GM19025 (cell line): ENCODE data around the gene EXOC4.
"Not testable (repeated sequence)": the region's sequence is repeated elsewhere in the genome, so short reads cannot be mapped to it uniquely, and the experiment has no call there.

Experiments used
- ATAC-seq: cut with Tn5 transposase; IDR thresholded peaks from one replicate; pipeline ENCODE4 v1.9.1; 2021; ENCODE audit warnings: mild to moderate bottlenecking, low read depth, moderate library complexity; ENCODE audit not compliant: unreplicated experiment

EXOC4 gene

DNA sequence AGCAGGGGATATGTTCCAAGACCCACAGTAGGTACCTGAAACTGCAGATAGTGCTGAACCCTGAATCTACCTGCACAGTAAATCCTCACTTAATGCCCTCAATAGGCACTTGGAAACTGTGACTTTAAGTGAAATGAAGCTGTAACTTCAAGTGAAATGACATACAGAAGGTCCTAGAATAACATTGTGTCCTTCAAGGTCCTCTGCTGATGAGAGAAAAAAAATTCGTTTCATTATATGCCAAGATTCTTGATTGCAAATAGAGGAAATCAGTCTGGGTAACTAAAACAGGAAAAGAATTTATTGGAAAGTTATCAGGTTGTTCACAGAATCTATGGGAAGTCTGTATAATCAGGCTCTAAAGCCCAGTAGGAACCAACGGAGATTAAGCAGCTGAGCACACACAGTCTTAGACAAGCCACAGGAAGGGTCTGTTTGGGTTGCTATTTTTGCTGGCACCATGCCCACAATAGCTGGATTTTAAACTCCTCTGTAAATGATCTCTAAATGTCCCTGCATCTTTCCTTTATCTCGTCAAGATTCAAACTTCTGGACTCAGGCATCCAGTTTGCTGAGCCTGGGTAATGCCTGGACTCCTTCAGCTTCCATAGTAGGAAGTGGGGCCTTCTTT is 57.5 kb downstream of the EXOC4 start:
- no peak for ATAC-seq

DNA sequence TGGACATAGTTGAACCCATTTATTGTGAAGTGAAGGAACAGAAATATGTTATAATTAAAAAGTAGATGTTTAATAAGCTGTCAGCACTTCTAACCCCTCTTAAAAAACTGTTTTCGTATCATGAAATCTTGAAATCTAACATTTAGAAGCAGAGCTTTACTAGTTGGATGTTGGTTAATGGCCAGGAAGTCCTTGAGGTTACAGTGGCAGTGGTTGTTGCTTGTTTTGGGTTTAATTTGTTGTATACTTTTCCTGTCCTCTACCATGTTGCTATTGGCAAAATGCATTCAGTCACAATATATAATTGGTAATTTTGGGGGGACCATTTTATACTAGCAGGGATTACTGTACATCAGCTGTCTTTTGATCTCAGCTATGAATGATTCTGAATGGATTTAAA is 60.7 kb downstream of the EXOC4 start:
- no peak for ATAC-seq

DNA sequence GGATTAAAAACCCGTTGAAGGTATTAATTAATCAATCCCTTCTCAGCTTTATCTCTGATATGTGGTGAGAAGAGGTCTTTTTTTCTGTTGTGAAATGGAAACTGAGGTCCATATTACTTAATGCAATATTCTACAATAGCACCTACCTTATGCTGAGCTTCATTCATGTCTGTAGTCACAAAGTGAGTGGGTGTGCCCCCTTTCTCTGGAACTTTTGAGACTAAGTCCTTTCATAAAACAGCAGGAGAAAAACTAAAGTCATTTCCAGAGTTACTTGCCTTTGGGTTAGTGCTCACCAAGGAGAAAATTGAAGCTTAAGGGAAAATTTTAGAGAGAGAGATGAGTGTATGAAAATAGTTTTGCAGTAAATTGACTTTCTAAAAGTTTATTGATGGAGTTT is 61.2 kb downstream of the EXOC4 start:
- no peak for ATAC-seq

DNA sequence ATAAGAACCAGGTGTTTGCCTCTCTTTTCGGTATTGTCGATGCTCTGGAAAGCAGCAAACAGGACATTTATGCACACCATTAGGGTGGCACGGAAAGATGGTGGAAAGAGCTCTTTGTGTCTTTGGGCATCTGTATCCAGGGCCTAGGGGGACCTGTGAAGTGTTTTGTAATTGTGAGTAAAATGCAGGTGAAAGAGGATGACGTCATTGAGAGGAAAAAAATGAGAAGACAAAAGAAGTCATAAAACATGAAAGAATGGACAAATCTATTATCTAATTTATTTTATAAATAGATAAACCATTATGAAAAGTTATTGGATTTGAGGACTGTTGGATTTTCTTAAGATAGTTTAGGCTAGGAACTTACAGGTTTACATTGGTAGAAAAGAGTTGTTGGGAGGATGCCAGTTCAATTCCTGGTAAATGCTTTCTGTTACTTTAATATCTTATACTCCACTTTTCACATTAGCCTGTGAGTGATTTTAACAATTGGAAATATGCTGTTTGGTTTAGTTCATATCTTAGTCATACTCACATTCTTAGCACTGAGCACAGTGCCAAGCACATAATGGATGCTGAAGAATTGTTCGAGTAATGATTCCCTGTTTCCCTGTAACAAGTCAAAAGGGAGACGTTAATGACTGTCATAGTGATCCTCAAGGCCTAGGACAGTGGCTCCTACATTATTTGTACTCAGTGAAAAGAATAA is 62.6 kb downstream of the EXOC4 start:
- ATAC-seq: no peak

DNA sequence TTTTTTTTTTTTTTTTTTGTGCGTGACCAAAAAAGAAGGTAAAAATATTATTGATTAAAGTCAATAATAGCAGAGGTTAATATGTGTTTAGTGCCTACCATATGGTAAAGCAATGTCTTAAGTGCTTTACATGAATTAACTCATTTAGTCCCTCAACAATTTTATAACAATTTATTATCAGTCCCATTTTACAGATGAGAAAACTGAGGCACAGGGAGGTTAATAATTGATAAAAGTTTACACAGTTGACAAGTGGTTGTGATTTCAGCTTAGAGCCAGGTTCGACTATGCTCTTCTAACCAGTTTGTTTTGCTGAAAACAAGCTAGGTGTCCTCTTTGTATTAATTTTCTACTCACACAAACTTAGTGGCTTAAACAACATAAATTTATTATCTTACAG is 67.0 kb downstream of the EXOC4 start:
- ATAC-seq: no peak

DNA sequence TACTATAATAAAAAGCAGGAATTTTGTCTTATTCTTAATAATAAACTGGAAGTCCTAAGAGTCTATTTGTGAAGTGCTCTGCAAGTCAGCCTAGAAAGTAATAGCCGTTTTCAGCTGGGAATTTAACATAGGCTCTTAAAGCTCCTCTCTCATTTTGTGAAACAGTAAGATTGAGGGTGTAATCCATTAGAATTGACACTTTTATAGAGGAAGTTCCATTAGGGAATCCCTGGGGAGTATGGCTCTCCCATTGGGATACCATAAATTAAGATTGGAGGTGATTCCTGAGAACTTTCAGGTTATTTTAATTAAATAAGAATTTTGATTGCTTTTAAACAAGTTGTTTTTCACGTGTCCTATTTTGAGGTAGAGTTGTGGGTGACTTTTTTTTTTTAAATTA is 68.0 kb downstream of the EXOC4 start:
- no peak for ATAC-seq

DNA sequence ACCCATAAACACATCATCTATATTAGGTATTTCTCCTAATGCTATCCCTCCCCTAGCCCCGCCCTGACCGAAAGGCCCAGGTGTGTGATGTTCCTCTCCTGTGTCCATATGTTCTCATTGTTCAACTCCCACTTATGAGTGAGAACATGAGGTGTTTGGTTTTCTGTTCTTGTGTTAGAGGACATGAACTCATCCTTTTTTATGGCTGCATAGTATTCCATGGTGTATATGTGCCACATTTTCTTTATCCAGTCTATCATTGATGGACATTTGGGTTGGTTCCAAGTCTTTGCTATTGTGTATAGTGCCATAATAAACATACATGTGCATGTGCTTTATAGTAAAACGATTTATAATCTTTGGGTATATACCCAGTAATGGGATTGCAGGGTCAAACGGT is 68.5 kb downstream of the EXOC4 start:
- not testable (repeated sequence) for ATAC-seq

DNA sequence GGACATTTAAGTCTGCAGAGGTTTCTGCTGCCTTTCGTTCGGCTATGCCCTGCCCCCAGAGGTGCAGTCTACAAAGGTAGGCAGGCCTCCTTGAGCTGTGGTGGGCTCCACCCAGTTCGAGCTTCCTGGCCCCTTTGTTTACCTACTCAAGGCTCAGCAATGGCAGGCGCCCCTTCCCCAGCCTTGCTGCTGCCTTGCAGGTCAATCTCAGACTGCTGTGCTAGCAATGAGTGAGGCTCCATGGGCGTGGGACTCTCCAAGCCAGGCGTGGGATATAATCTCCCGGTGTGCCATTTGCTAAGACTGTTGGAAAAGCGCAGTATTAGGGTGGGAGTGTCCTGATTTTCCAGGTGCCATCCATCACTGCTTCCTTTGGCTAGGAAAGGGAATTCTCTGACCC is 73.9 kb downstream of the EXOC4 start:
- ATAC-seq: not testable (repeated sequence)

DNA sequence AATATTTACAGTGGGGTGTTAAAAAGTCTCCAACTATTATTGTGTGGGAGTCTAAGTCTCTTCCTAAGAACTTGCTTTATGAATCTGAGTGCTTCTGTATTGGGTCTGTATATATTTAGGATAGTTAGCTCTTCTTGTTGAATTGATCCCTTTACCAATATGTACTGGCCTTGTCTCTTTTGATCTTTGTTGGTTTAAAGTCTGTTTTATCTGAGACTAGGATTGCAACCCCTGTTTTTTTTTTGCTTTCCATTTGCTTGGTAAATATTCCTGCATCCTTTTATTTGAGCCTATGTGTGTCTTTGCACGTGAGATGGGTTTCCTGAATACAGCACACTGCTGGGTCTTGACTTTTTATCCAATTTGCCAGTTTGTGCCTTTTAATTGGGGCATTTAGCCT is 75.1 kb downstream of the EXOC4 start:
- not testable (repeated sequence) for ATAC-seq

DNA sequence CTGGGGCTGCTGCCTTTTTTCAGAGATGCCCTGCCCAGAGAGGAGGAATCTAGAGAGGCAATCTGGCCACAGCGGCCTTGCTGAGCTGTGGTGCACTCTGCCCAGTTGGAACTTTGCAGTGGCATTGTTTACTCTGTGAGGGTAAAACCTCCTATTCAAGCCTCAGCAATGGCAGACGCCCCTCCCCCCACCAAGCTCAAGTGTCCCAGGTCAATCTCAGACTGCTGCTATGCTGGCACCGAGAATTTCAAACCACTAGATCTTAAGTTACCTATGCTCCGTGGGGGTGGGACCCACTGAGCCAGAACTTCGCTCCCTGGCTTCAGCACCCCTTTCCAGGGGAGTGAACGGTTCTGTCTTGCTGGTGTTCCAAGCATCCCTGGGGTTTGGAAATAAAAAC is 77.2 kb downstream of the EXOC4 start:
- ATAC-seq: no peak

DNA sequence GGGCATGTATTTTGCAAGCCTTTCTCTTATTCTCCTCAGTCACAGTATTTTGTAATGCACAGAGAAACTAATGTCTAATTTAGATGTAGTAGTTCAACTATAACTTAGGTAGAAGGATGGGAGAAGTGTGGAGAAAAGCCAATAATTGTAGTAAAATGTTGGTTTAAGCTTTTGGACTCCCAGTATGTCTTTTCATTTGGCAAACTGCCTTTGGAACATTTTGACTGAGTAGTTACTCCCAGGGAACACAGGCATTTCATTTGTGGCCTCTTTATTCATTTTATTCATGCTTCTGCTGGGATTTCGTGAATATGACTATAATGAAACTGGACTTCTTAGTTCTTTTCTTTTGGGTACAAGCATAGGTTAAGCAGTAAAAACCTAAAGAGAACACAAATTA is 79.0 kb downstream of the EXOC4 start:
- ATAC-seq: no peak

DNA sequence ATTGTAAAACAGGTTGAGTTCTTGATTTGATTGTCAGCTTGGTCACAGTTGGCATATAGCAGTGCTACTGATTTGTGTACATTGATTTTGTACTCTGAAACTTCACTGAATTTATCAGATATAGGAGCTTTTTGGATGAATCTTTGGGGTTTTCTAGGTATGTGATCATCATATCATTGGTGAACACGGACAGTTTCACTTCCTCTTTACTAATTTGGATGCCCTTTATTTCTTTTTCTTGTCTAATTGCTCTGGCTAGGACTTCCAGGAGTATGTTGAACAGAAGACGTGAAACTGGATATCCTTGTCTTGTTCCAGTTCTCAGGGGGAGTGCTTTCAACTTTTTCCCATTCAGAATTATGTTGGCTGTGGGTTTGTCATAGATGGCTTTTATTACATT is 86.9 kb downstream of the EXOC4 start:
- no peak for ATAC-seq

DNA sequence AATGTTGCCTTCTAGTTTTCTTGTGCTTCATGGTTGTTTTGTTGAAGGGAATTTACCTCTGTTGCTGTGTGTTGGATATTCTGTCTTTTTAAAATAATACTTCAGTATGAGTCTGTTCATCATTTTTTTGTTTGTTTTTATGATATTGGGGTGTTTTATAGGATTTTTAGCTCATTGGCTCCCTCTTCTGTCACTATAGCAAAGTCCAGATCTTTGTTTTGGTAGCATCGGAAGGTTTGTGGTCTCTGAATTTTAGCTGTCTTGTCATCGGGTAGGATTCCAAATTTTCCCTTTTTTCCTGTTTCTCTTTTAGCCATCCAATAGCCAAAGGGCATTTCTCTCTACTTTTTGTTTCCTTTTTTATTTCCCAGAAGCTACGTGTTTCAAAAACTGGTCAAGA is 91.4 kb downstream of the EXOC4 start:
- no peak for ATAC-seq

DNA sequence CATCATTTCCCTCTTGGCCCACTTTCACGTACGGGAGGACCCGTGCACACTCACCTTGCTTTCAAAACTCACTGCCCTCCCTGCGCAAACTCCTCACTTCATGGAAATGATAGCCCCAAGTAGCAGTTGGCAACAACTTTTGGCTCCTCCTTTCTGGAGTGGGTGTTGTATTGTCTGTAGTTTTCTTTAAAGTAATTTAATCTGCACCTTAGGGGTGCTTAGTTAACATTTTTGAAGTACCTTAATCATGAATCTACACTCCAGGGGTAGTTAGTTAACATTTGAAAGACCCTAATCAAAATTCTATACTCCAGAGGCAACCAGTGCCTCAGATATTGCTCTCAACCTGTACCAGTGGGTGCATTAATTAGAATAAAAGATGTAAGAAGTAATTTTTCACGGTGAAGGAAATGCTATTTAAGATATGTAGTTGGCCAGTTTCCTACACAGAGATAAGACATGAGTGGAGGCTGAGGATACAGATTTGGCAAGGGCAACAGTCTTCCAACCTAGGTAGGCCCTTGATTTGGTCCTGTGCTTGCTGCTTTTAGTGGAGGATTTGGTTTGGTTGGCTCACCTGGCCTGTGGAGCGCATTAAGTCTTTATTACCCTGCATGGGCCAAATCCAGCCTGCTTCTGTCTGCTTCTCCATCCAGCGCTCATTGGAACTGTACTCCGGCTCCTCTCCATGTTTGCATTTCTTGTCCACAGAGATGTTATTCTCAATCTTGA is 93.0 kb downstream of the EXOC4 start:
- ATAC-seq: no peak

DNA sequence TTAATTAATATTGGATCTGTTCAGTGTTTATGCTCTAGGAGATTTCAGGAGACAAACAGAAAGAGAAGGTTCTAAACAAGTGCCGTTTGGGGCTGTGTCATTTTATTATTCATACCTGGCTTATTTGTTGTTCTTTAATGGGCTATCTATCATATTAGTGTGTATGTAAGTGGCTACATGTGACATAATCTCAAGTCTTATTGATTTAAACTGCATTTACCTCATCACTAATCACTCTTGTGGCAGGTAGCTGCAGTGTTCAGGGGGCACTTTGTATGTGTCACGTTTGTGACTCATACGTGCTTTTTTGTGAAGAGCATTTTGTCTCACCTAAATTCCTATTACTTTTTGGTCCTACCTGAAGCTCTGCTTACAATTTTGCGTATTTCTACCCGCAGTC is 95.4 kb downstream of the EXOC4 start:
- no peak for ATAC-seq

DNA sequence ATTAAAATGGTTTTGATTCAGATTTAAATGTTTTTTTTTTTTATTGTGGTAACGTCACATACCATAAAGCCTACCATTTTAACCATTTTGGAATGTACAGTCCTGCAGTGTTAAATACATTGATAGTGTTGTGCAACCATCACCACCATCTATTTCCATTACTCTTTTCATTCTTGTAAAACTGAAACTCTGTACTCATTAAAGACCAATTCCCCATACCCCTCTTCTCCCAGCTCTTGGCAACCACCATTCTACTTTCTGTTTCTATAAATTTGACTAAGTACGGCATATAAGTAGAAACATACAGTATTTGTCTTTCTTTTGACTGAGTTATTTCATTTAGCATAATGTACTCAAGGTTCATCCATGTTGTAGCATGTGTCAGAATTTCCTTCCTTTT is 96.2 kb downstream of the EXOC4 start:
- ATAC-seq: no peak

DNA sequence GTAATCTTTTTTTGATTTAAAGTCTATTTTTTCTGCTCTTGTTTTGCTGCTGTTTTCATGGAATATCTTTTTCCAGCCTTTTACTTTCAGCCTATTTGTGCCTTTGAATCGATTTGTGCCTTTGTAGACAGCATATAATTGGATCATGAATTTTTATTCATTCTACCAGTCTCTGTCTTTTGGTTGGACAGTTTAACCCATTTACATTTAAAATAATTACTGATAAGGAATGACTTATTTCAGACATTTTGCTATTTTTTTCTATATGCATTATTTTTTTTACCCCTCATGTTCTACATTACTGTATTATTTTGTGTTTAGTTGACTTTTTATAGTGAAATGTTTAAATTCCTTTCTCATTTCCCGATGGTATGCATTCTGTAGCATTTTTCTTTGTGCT is 99.6 kb downstream of the EXOC4 start:
- no peak for ATAC-seq

DNA sequence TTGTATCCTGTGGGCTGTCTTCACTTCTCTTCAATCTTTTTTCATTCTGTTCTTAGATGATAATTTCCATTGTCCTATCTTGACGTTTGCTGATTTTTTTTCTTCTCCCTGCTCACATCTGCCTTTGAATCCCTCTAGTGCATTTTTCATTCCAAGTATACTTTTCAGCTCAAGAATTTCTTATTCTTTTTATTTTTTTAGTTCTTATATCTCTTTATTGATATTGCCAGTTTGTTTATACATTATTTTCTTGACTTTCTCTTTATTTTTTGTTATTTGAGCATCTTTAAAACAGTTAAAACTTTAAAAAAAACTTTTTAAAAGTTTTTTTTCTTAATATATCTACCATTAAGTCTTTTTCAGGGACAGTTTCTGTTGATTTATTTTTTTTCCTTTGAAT is 100.9 kb downstream of the EXOC4 start:
- ATAC-seq: no peak

DNA sequence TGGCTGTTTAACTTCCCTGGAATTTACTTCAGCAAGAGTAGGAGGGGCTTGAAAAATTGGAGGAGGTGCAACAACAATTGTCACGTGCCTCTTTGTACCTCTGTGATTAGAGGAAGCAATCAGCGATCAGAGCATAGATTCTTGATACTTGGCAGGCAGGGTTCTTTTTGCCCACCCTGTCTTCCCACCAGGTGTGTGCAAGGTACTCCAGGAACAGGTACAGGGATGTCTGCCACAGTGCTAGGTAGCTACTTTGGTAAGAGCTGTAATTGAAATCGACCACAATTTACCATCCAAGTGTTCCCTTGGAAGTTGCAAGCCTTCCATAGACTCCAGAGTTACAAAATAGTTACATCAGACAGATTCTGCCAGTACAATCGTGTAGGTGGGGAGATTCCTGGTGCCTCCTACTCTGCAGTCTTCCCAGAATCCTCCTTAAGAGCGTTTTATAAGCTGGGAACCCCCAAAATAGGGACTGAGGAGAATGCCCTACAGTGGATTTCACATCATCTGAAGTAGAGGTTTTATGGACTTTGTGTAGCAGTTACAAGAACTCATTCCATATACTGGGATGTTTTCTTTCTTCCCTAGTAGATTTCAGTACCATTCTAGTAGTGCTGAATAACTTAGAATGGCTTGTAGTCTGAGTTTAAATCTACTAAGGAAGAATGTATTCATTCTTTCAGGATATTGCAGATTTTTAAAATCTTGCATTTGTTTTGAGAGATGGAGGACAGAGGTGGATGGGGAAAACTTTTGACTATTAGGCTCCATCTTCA is 101.9 kb downstream of the EXOC4 start:
- ATAC-seq: no peak

DNA sequence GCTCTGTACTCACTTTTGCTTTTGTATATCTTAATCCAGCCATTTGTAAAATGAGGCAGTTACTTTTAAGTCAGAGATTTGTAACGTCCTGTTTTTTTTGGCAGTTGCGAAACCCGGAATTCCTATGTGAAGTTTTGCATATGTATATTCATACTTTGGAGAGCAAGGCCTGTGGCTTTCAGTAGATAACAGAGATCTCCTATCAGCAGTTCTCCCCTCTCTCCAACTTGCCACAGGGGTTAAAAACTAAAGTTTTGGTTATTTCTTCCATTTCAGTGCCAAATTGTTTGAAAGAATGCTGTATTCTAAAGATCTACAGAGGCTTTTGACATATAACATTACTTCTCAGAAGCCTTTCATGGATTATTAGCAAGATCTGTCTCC is 102.4 kb downstream of the EXOC4 start:
- ATAC-seq: no peak

DNA sequence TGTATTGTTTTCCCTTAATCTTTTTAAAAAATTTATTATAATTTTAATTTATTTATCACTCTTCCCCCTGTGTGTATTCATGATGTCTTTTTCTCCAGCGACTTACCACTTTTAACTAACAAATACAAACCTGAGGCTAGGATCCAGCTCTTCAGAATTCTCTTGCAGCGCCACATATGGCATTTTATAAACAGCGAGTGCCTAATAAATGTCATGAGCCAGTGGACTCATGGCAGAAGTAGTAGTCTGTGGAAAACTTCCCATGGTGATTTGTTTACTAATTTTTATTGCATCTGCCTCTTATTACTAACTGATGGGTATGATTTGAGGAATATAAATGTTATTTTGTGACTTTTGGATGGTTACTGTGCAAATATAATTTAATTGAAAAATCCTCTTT is 102.9 kb downstream of the EXOC4 start:
- ATAC-seq: no peak
